Esophagus squamous epithelium (tissue), 5 donors: ENCODE data around the gene CSGALNACT2. TPM values are rescaled to one million over a fixed set of nuclear protein-coding genes. Genes with fewer than 3 reads are reported as not detected.

Experiments used
- DNase-seq: peaks from one replicate; lab custom pipeline; 2025; lab: John Stamatoyannopoulos, UW
- H3K27ac ChIP-seq, 4 donors: fragments of 200-600 bp; sonication (generic); one replicate each; pipeline ENCODE4 v1.5.1; 2016 to 2019; ENCODE audit warnings: mild to moderate bottlenecking in 1 of 4
- H3K27me3 ChIP-seq, 4 donors: fragments of 200-600 bp; sonication (generic); 1 replicate in 3 of 4; 2 replicates in 1 of 4; pipeline versions ENCODE4 v1.5.1 to v1.6.0; 2017 to 2021; ENCODE audit warnings: antibody characterized with exemption in 1 of 4
- H3K36me3 ChIP-seq, 3 donors: fragments of 200-600 bp; sonication (generic); one replicate each; pipeline ENCODE4 v1.5.1; 2016 to 2019
- H3K4me1 ChIP-seq, 3 donors: fragments of 200-600 bp; sonication (generic); one replicate each; pipeline ENCODE4 v1.5.1; 2017 to 2019
- H3K4me3 ChIP-seq, 4 donors: fragments of 200-600 bp; sonication (generic); 1 replicate in 3 of 4; 2 replicates in 1 of 4; pipeline ENCODE4 v1.5.1; 2016 to 2019; ENCODE audit warnings: mild to moderate bottlenecking in 2 of 4, moderate library complexity in 1 of 4
- H3K9me3 ChIP-seq, 3 donors: fragments of 200-600 bp; sonication (generic); one replicate each; pipeline ENCODE4 v1.5.1; 2016 to 2019
- POLR2A ChIP-seq, 4 donors: fragments of 450-650 bp; IDR thresholded peaks; one replicate each; pipeline ENCODE4 v1.6.1; 2017; ENCODE audit warnings: antibody characterized with exemption in 4 of 4, mild to moderate bottlenecking in 4 of 4, moderate library complexity in 3 of 4
- WGBS, 2 donors: methylation state at CpG; one replicate each; pipeline ENCODE4 v1.1.5; 2018; 5-methylcytosine and 5-hydroxymethylcytosine counted together
- intact Hi-C: fragments of 100-400 bp; cut with DNase I; formaldehyde crosslinking; loops from one replicate; pipeline ENCODE4 v1.15.0; 2022
- total RNA-seq, 4 donors: library from RNA; depleted of rRNA; stranded (reverse); fragments of >200 nt; gene quantifications; one replicate each; pipeline ENCODE4 v1.1.0, GENCODE V29; 2016
- TF ChIP-seq, protein P1 (sequence below), 6 experiments: fragments of 450-650 bp in 4 of 6; fragments of 200-600 bp in 2 of 6; sonication (generic) in 2 of 6; IDR thresholded peaks; one replicate each; pipeline ENCODE4 v1.5.1; 2016 to 2019; ENCODE audit warnings: antibody characterized with exemption in 6 of 6, mild to moderate bottlenecking in 4 of 6, moderate library complexity in 4 of 6
- donor health status: DM: yes; HTN: yes; CAD: no.

CSGALNACT2 gene
- total RNA-seq, 4 donors from 2014 or later: 2.8 to 18.5 (median 6.8) TPM

DNA sequence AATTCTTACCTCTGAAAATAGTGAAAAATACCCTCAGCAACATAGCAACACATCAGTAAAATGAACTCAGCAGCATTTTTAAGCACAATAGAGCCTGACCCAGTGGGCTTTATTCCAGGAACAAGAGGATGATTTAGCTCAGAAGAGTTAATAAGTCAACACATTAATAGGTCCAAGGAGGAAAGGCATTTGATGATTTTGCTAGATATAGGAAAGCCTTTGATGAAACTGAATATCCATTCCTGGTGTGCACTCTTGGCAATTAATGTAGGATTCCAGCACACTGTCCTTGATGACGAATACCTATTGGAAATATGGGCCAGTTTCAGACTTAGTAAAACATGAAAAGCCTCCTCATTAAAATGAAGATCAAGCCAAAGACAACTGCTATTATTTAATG, 86.1 kb downstream of the CSGALNACT2 start:
- Histone ChIP-seq H3K9me3 (no peaks in the 10 kb centered on the region), H3K4me3 (no peak overlapping the region), H3K27ac (no peak overlapping the region), H3K36me3 (no peaks in the 10 kb centered on the region), H3K4me1 (peaks cover 4 to 9% (median 5%) of the 10 kb centered on the region in 3 donors), H3K27me3 (peaks cover 0 to 42% (median 2%) of the 10 kb centered on the region in 4 donors)
- intact Hi-C loops: no loop called here
- TF ChIP-seq, protein P1, sequence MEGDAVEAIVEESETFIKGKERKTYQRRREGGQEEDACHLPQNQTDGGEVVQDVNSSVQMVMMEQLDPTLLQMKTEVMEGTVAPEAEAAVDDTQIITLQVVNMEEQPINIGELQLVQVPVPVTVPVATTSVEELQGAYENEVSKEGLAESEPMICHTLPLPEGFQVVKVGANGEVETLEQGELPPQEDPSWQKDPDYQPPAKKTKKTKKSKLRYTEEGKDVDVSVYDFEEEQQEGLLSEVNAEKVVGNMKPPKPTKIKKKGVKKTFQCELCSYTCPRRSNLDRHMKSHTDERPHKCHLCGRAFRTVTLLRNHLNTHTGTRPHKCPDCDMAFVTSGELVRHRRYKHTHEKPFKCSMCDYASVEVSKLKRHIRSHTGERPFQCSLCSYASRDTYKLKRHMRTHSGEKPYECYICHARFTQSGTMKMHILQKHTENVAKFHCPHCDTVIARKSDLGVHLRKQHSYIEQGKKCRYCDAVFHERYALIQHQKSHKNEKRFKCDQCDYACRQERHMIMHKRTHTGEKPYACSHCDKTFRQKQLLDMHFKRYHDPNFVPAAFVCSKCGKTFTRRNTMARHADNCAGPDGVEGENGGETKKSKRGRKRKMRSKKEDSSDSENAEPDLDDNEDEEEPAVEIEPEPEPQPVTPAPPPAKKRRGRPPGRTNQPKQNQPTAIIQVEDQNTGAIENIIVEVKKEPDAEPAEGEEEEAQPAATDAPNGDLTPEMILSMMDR (IDR thresholded peaks at IDR 0.05): no peak
- no peak for TF ChIP-seq POLR2A (IDR thresholded peaks at IDR 0.05)
- WGBS, 2 donors: 46 to 52% methylated on average over 1 of the region's 1 CpG
- no peak for DNase-seq

- TF ChIP-seq POLR2A (IDR thresholded peaks at IDR 0.05): no peak
- TF ChIP-seq, protein P1 (IDR thresholded peaks at IDR 0.05): no peak
- Histone ChIP-seq H3K4me1 (peaks cover 7 to 18% (median 12%) of the 10 kb centered on the region in 3 donors), H3K27ac (no peak overlapping the region), H3K27me3 (peaks cover 0 to 42% (median 6%) of the 10 kb centered on the region in 4 donors), H3K9me3 (no peaks in the 10 kb centered on the region), H3K36me3 (no peaks in the 10 kb centered on the region), H3K4me3 (no peak overlapping the region)
- no peak for DNase-seq
- WGBS, 2 donors: 58 to 59% methylated on average over 3 to 5 of the region's 5 CpGs
- intact Hi-C loops: no loop called here
Observed at GRCh38 chr10:43225004-43225786, 87.0 kb downstream of the CSGALNACT2 start.

DNA sequence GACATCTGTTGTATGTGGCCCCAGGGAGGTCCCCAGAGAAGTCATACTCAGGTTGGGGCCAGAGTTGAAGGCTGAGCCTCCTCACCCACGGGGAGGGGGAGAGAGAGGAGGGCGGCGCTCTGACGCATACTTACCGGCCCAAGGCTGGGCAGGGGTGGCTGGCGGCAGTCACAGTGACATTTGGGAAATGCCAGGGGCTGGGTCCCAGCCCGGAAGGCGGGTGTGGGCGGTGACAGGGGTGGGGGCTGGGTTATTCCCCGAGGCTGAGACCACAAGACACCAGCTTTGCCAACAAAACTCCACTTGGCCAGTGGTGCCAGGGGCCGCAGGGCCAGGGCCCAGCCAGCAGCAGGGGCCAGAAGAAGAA, 87.5 kb downstream of the CSGALNACT2 start:
- Histone ChIP-seq H3K36me3 (no peaks in the 10 kb centered on the region), H3K4me3 (no peak overlapping the region), H3K4me1 (peaks cover 7 to 21% (median 12%) of the 10 kb centered on the region in 3 donors), H3K9me3 (no peaks in the 10 kb centered on the region), H3K27ac (no peak overlapping the region), H3K27me3 (peaks cover 0 to 42% (median 7%) of the 10 kb centered on the region in 4 donors)
- intact Hi-C loops: no loop called here
- 41 to 45% methylated on average over 10 of the region's 11 CpGs for WGBS, 2 donors
- no peak for TF ChIP-seq POLR2A (IDR thresholded peaks at IDR 0.05)
- TF ChIP-seq, protein P1 (IDR thresholded peaks at IDR 0.05): no peak
- DNase-seq: no peak

DNA sequence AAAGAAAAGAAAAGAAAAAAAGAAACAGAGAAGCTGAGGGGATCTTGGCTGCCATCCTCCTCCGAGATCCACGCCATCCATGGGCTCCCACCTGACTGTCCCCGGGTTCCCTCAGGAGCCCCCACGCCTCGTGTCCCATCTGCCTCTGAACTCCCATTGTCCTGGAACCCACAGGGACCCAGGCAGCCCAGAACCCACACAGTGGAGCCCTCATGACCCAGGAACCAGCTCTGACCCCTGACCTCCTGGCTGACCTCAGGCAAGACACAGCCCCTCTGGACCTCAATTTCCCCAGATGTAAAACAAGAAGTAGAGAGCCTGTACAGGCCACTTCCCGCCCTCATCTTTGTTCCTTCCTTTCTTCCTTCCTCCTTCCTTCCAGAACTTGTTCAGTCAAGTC, 88.2 kb downstream of the CSGALNACT2 start:
- intact Hi-C loops: no loop called here
- Histone ChIP-seq H3K27me3 (peaks cover 0 to 48% (median 7%) of the 10 kb centered on the region in 4 donors), H3K27ac (no peak overlapping the region), H3K9me3 (no peaks in the 10 kb centered on the region), H3K4me1 (peaks cover 7 to 21% (median 12%) of the 10 kb centered on the region in 3 donors), H3K4me3 (no peak overlapping the region), H3K36me3 (no peaks in the 10 kb centered on the region)
- WGBS, 2 donors: 89 to 92% methylated on average over 4 to 6 of the region's 6 CpGs
- TF ChIP-seq, protein P1 (IDR thresholded peaks at IDR 0.05): no peak
- no peak for TF ChIP-seq POLR2A (IDR thresholded peaks at IDR 0.05)
- DNase-seq: no peak
